ENCODE results near the gene EPB41L3.

DNA sequence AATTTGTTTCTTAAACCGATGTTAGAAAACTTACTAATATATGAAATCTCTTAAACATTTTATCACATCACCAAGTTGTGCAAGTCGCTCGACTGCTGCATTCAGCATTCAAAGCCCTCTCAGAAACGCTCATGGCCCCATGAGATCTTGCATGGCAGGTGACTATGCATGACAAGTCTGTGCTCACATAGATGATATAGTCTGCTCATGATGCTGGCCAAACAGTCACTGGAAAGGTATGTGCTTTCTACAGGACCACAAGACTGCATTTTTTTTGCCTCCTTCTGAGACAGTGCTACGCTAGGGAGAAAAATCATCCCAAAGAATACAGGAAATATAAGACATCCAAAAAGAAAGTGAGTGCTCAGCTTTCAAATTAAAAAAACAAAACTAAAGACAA is 150.0 kb downstream of the EPB41L3 start:
- TF ChIP-seq, protein P1, sequence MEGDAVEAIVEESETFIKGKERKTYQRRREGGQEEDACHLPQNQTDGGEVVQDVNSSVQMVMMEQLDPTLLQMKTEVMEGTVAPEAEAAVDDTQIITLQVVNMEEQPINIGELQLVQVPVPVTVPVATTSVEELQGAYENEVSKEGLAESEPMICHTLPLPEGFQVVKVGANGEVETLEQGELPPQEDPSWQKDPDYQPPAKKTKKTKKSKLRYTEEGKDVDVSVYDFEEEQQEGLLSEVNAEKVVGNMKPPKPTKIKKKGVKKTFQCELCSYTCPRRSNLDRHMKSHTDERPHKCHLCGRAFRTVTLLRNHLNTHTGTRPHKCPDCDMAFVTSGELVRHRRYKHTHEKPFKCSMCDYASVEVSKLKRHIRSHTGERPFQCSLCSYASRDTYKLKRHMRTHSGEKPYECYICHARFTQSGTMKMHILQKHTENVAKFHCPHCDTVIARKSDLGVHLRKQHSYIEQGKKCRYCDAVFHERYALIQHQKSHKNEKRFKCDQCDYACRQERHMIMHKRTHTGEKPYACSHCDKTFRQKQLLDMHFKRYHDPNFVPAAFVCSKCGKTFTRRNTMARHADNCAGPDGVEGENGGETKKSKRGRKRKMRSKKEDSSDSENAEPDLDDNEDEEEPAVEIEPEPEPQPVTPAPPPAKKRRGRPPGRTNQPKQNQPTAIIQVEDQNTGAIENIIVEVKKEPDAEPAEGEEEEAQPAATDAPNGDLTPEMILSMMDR (IDR thresholded peaks at IDR 0.05), result no peak
- TF ChIP-seq POLR2A (IDR thresholded peaks at IDR 0.05), result no peak
